Eye (tissue), 1 donor: ENCODE measurements around the gene NUP62.

Source experiments
- DNase-seq: peaks from one replicate; pipeline ENCODE4 v3.0.0-alpha.2; 2015

NUP62 gene

GRCh38 chr19:49864890-49865289 lies 64.4 kb downstream of the NUP62 start:
- no peak for DNase-seq

GRCh38 chr19:49863935-49864320 lies 65.4 kb downstream of the NUP62 start:
- no peak for DNase-seq

GRCh38 chr19:49863254-49863934 lies 65.9 kb downstream of the NUP62 start:
- DNase-seq, result no peak

GRCh38 chr19:49862391-49863253 lies 66.7 kb downstream of the NUP62 start:
- DNase-seq, result no peak

DNA sequence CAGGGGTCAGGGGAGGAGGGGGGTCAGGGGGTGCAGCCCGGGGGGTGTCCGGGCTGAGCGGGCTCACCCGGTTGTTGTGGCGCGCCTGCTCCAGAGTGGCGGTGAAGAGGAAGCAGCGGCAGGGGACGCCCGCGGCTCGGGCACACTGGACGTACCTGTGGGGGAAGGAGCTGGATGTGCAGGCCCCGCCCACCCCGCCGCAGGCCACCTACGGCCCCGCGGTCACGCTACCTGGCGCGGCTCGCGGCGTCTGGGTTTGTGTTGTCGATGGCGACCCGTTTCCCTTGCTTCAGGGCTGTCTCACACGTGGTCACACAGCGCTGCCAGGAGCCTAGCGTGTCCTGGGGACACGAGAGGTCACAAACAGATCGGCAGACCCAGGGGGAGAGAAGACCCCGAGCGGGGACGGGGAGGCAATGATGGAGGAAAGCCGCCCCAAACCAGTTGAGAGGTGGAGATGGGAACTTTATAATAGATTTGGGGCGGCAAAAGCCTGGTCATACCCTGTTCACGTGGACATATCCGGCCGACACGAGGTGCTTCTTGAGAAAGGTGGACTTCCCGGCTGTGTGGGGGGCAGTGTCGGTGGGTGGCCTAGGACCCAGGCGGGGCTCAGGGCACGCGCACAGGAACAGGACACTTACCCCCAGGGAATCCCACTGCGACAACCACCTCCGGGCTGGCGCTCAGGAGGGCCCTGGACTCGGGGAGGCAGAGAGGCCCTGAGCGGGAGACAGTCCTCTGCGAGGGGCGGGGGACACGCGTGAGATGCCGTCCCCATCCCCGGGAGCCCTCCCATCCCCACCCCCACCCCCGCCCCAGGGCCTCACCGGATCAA lies 67.5 kb downstream of the NUP62 start:
- DNase-seq, result no peak

- DNase-seq, result peak; percentile 64
Observed at GRCh38 chr19:49861107-49861506, 68.2 kb downstream of the NUP62 start.

GRCh38 chr19:49860336-49861102 lies 68.8 kb downstream of the NUP62 start:
- DNase-seq, result peak; percentile 33

DNA sequence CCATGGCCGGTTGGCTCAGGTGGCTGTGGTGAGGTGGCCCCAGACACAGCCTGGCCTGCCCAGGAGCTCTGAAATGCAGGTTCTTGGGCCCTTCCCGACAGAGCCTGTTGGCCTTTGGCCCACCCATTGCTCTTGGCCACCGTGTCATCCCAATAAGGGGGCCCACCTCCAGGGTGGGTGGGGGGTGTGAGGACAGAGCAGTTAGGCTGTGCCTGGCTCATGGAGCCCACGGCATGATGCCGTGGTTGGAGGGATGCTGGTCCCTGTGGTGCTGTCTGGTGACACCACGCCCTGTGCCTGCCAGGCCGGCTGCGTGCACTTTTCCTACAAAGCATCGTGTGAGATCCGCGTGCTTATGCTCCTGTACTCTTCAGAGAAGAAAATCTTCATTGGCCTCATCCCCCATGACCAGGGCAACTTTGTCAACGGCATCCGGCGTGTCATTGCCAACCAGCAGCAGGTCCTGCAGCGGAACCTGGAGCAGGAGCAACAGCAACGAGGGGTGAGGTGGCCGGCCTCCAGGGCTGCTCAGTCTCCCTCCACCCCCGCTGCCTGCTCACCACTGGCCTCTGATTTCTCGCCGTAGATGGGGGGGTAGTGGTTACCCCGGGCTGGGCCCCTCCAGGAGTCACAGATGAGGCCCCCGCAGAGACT lies 69.5 kb downstream of the NUP62 start:
- DNase-seq, result no peak

DNA sequence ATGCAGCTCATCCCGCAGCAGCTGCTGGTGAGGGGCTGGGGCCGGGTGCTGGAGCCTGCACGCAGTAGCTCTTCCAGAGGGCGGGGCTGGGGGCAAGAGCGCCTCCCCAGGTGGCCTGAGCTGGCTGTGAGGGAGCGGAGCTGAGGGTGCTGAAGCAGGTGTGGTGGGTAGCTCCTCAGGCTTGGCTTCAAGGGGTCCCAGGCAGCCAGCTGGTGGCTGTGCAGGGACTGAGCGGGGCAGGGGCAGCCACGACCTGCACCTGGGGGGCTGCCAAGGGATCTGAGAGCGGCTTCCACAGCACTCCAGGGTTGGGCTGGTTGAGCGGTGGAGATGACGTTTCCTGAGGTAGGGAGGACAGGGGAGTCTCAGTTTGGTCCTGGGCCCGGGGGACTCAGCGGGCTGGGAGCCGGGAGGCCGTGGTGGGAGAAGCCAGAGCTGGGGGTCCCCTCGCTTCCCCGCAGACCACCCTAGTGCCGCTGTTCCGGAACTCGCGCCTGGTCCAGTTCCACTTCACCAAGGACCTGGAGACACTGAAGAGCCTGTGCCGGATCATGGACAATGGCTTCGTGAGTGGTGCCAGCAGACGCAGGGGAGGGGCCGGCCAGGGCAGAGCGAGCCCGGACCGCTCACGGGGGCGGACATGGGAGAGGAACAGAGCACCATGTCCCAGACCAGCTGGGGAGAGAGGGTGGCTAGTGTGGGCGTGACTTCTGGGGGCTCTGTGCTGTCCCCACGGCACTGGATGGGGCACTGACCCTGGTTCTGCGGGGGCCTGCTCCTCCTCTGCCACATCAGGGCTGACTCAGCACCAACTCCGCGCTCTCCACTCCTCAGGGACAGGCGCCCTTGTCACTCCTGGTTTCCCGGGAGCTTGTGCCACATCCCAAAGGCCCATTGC lies 71.0 kb downstream of the NUP62 start:
- no peak for DNase-seq

- DNase-seq, result no peak
Observed at GRCh38 chr19:49857838-49858087, 71.5 kb downstream of the NUP62 start.

- no peak for DNase-seq
Observed at GRCh38 chr19:49857061-49857837, 72.1 kb downstream of the NUP62 start.
